ENCODE data around the gene MRPL50.

DNA sequence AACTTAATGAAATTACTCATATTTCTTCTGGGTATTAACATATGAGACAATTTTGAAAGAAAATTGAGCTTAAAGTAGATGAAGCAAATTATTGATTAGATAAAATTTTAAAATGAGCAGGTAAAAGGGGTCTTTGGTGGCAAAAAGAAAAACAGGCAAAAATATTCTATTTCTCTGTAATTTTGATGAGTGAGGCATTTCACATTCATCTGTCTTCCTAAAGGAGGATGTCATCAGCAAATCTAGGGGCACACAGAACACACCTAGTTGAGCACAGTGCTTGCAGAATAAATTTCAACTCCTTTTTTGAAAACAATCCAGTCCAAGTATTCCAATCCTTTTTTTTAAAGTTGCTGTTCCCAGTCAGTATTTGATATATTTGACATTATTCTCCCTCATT is 16.4 kb upstream of the MRPL50 start:
- no peak for TF ChIP-seq SP1 (IDR thresholded peaks at IDR 0.05)
- no peak for TF ChIP-seq FOXK2 (IDR thresholded peaks at IDR 0.05)

Measured in HEK293T (cell line).